Neural progenitor cell (in vitro differentiated cells): ENCODE measurements around the gene LRRC49. TPM values are rescaled to one million over a fixed set of nuclear protein-coding genes. Genes with fewer than 3 reads are reported as not detected.

Source experiments
- DNase-seq: peaks from one replicate; pipeline ENCODE4 v3.0.0-alpha.2; 2016; ENCODE audit warnings: low spot score
- H2AFZ ChIP-seq: fragments of 200-600 bp; sonication (generic); replicated peaks from 2 replicates; pipeline ENCODE4 v1.6.1; 2016; ENCODE audit warnings: antibody characterized with exemption
- H3F3A ChIP-seq: fragments of 200-600 bp; sonication (generic); 2 replicates; pipeline ENCODE4 v1.6.1; 2016; ENCODE audit warnings: antibody characterized with exemption, low read depth
- H3K27ac ChIP-seq: fragments of 200-600 bp; sonication (generic); 2 replicates; pipeline ENCODE4 v1.5.1; 2016; ENCODE audit warnings: mild to moderate bottlenecking
- H3K27me3 ChIP-seq: fragments of 200-600 bp; sonication (generic); 2 replicates; pipeline ENCODE4 v1.6.1; 2016; ENCODE audit warnings: mild to moderate bottlenecking, moderate library complexity
- H3K36me3 ChIP-seq: fragments of 200-600 bp; sonication (generic); 2 replicates; pipeline ENCODE4 v1.5.1; 2016
- H3K4me1 ChIP-seq: fragments of 200-600 bp; sonication (generic); 2 replicates; pipeline ENCODE4 v1.6.1; 2016; ENCODE audit warnings: mixed run types
- H3K4me2 ChIP-seq: fragments of 200-600 bp; sonication (generic); 2 replicates; pipeline ENCODE4 v1.6.1; 2016
- H3K4me3 ChIP-seq: fragments of 200-600 bp; sonication (generic); 2 replicates; pipeline ENCODE4 v1.5.1; 2016
- H3K79me2 ChIP-seq: fragments of 200-600 bp; sonication (generic); 2 replicates; pipeline ENCODE4 v1.6.1; 2016; ENCODE audit warnings: low read depth
- H3K9ac ChIP-seq: fragments of 200-600 bp; sonication (generic); 2 replicates; pipeline ENCODE4 v1.6.1; 2016
- H3K9me3 ChIP-seq: fragments of 200-600 bp; sonication (generic); 2 replicates; pipeline ENCODE4 v1.5.1; 2016; ENCODE audit warnings: low read depth
- H4K20me1 ChIP-seq: fragments of 200-600 bp; sonication (generic); 2 replicates; pipeline ENCODE4 v1.6.1; 2016; ENCODE audit warnings: low read depth
- H3K27ac Mint-ChIP-seq: 3 replicates; pipeline ENCODE4 v1.8.0; 2021; ENCODE audit warnings: mixed read lengths
- H3K27me3 Mint-ChIP-seq: 2 replicates; pipeline ENCODE4 v1.8.0; 2022; ENCODE audit warnings: low read depth, mild to moderate bottlenecking, inconsistent platforms, moderate library complexity, mixed read lengths; ENCODE audit not compliant: insufficient read depth
- H3K36me3 Mint-ChIP-seq: 3 replicates; pipeline ENCODE4 v1.8.0; 2021; ENCODE audit warnings: mixed read lengths
- H3K4me1 Mint-ChIP-seq: 3 replicates; pipeline ENCODE4 v1.8.0; 2021; ENCODE audit warnings: mixed read lengths
- H3K4me3 Mint-ChIP-seq: 3 replicates; pipeline ENCODE4 v1.8.0; 2021; ENCODE audit warnings: mild to moderate bottlenecking, moderate library complexity, mixed read lengths
- H3K9me3 Mint-ChIP-seq: 3 replicates; pipeline ENCODE4 v1.8.0; 2020; ENCODE audit warnings: mixed read lengths
- EZH2 ChIP-seq: fragments of 200-600 bp; sonication (generic); IDR thresholded peaks from 2 replicates; pipeline ENCODE4 v1.6.1; 2017; ENCODE audit warnings: antibody characterized with exemption, mild to moderate bottlenecking, moderate library complexity
- EZH2phosphoT487 ChIP-seq: fragments of 200-600 bp; sonication (generic); IDR thresholded peaks from 2 replicates; pipeline ENCODE4 v1.6.1; 2017; ENCODE audit warnings: antibody characterized with exemption
- total RNA-seq: library from RNA; depleted of rRNA; stranded (reverse); fragments of >200 nt; gene quantifications from 2 replicates; pipeline ENCODE4 v1.2.3, GENCODE V29; 2015; ENCODE audit warnings: low replicate concordance
- TF ChIP-seq, protein P1 (sequence below): fragments of 200-600 bp; sonication (generic); IDR thresholded peaks from 2 replicates; pipeline ENCODE4 v1.5.1; 2017; ENCODE audit warnings: antibody characterized with exemption, mild to moderate bottlenecking

LRRC49 gene
- total RNA-seq, 1 donor from 2014 or later, result 62.4 TPM

GRCh38 chr15:70910958-70911357, 18.3 kb downstream of the LRRC49 start:
- no peaks in the 10 kb centered on the region for H3K79me2 ChIP-seq
- H4K20me1 ChIP-seq, result no peaks in the 10 kb centered on the region
- H3K27me3 ChIP-seq, result no peaks in the 10 kb centered on the region
- Mint-ChIP-seq H3K27ac (no peak overlapping the region), H3K9me3 (peaks cover 7% of the 10 kb centered on the region), H3K36me3 (peaks cover 28% of the 10 kb centered on the region), H3K4me1 (no peaks in the 10 kb centered on the region), H3K4me3 (no peak overlapping the region), H3K27me3 (peaks cover 2% of the 10 kb centered on the region)
- DNase-seq, result no peak
- H3K4me2 ChIP-seq, result no peak overlapping the region
- no peak overlapping the region for H2AFZ ChIP-seq
- H3K9ac ChIP-seq, result no peak overlapping the region
- no peaks in the 10 kb centered on the region for H3K9me3 ChIP-seq
- no peaks in the 10 kb centered on the region for H3F3A ChIP-seq
- peaks cover 3% of the 10 kb centered on the region for H3K36me3 ChIP-seq
- no peak for TF ChIP-seq EZH2phosphoT487
- no peak for TF ChIP-seq EZH2
- TF ChIP-seq, protein P1, sequence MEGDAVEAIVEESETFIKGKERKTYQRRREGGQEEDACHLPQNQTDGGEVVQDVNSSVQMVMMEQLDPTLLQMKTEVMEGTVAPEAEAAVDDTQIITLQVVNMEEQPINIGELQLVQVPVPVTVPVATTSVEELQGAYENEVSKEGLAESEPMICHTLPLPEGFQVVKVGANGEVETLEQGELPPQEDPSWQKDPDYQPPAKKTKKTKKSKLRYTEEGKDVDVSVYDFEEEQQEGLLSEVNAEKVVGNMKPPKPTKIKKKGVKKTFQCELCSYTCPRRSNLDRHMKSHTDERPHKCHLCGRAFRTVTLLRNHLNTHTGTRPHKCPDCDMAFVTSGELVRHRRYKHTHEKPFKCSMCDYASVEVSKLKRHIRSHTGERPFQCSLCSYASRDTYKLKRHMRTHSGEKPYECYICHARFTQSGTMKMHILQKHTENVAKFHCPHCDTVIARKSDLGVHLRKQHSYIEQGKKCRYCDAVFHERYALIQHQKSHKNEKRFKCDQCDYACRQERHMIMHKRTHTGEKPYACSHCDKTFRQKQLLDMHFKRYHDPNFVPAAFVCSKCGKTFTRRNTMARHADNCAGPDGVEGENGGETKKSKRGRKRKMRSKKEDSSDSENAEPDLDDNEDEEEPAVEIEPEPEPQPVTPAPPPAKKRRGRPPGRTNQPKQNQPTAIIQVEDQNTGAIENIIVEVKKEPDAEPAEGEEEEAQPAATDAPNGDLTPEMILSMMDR, result no peak
- H3K4me1 ChIP-seq, result no peaks in the 10 kb centered on the region
- no peak overlapping the region for H3K27ac ChIP-seq
- H3K4me3 ChIP-seq, result no peak overlapping the region

DNA sequence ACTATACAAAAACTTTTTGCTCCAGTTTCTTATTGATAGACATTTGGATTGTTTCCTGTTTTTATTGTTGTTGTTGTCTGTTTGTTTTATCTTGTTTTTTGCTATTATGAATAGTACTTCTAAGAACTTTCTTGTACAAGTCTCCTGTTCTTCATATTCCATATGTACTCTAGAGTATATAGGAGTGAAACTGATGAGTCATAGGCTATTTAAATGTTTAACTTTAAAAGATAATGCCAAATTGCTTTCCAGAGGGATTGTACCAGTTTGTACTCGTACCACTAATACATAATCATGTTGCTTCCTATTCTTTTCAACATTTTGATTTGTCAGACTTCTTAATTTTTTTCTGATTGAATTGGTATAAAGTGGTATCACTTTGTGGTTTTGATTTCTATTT, 19.6 kb downstream of the LRRC49 start:
- H3K4me2 ChIP-seq, result no peak overlapping the region
- TF ChIP-seq, protein P1, result no peak
- TF ChIP-seq EZH2 (no peak), EZH2phosphoT487 (no peak)
- Mint-ChIP-seq H3K9me3 (peaks cover 7% of the 10 kb centered on the region), H3K4me1 (no peaks in the 10 kb centered on the region), H3K36me3 (peaks cover 19% of the 10 kb centered on the region), H3K4me3 (no peak overlapping the region), H3K27me3 (peaks cover 2% of the 10 kb centered on the region), H3K27ac (no peak overlapping the region)
- DNase-seq, result no peak
- H4K20me1 ChIP-seq, result no peaks in the 10 kb centered on the region
- H3K79me2 ChIP-seq, result no peaks in the 10 kb centered on the region
- H2AFZ ChIP-seq, result no peak overlapping the region
- no peaks in the 10 kb centered on the region for H3K9me3 ChIP-seq
- peaks cover 3% of the 10 kb centered on the region for H3K36me3 ChIP-seq
- H3K4me1 ChIP-seq, result no peaks in the 10 kb centered on the region
- no peaks in the 10 kb centered on the region for H3K27me3 ChIP-seq
- H3F3A ChIP-seq, result no peaks in the 10 kb centered on the region
- no peak overlapping the region for H3K27ac ChIP-seq
- no peak overlapping the region for H3K9ac ChIP-seq
- H3K4me3 ChIP-seq, result no peak overlapping the region

DNA sequence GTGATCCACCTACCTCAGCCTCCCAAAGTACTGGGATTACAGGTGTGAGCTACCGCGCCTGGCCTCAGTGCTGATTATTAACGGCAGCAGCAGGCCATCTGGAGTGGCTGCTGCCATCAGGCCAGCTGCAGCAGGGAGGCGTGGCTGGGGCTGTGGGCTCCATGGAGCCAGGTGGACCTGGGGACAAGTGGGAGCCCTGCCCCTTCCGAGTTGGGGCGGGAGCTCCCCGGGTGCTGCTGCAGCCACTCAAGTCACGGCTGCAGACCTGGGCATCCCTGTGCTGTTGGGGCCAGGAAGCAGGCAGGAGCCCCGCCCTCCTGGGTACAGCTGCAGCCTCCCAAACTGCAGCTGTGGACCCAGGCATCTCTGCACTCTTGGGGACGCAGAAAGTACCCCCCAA, 23.9 kb downstream of the LRRC49 start:
- Mint-ChIP-seq H3K4me1 (no peaks in the 10 kb centered on the region), H3K4me3 (no peak overlapping the region), H3K36me3 (no peaks in the 10 kb centered on the region), H3K27ac (no peak overlapping the region), H3K9me3 (no peaks in the 10 kb centered on the region), H3K27me3 (no peaks in the 10 kb centered on the region)
- Histone ChIP-seq H3K27me3 (no peaks in the 10 kb centered on the region), H3K9me3 (no peaks in the 10 kb centered on the region), H3K4me3 (no peak overlapping the region), H3K36me3 (no peaks in the 10 kb centered on the region), H2AFZ (no peak overlapping the region), H3F3A (no peaks in the 10 kb centered on the region), H3K79me2 (no peaks in the 10 kb centered on the region), H3K4me2 (no peak overlapping the region), H3K27ac (no peak overlapping the region), H3K9ac (no peak overlapping the region), H4K20me1 (no peaks in the 10 kb centered on the region), H3K4me1 (no peaks in the 10 kb centered on the region)
- DNase-seq, result no peak
- TF ChIP-seq EZH2, result no peak
- TF ChIP-seq, protein P1, result no peak
- TF ChIP-seq EZH2phosphoT487, result no peak
